HG03442 (cell line): ENCODE results near the gene F11R.
A peak's percentile ranks its signal among the peaks of the same experiment; 100 is the strongest.
"Not testable (repeated sequence)": the region's sequence is repeated elsewhere in the genome, so short reads cannot be mapped to it uniquely, and the experiment has no call there.

Experiments
- ATAC-seq: cut with Tn5 transposase; IDR thresholded peaks from one replicate; pipeline ENCODE4 v1.9.1; 2021; ENCODE audit warnings: mild to moderate bottlenecking, moderate library complexity; ENCODE audit not compliant: unreplicated experiment

Gene F11R

DNA sequence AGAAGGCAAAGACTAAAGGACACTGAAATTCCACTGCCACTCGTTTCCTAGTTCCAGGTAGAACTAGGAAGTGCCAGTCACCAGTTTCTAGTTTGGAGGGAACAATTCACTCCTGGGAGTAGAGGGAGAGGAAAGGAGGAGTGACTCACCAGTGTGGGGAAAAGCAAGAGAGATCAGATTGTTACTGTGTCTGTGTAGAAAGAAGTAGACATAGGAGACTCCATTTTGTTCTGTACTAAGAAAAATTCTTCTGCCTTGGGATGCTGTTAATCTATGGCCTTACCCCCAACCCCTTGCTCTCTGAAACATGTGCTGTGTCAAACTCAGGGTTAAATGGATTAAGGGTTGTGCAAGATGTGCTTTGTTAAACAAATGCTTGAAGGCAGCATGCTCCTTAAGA lies 4.3 kb downstream of the F11R start:
- ATAC-seq: not testable (repeated sequence)

DNA sequence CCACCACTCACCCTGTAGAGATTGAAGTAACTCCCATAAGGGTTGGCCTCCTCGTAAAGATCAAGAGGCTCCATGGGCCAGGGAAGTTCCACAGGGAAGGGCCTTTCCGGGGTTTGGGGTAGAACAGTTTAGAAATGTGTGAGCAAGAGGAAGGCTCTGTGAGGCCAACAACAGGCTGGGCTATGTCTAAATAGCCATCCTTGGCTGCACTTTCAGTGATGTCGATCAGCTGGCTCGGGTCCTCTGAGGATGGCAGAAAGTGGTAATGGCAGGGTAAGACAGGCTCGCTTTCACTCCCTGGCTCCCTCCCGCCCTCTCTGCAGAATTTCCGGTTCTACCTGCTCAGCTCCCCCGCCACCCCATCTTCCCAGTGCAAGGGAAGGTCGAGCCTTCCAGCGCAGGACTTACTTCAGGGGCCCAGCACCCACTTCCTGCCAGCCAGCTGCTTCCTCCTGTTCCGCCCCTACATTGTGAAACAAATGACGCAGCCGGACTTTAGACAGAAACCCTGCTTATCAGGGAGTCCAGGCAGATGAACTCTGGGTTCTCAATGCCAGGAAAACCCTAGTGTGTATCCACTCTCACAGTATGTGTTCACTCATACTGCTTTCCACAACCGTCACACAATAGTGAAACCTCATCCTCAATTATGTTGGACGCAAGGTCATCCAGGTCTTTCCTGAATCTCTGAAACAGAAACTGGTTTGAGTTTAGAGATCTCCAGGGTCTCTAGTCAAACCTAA lies 7.3 kb downstream of the F11R start:
- ATAC-seq: peak; percentile 88

DNA sequence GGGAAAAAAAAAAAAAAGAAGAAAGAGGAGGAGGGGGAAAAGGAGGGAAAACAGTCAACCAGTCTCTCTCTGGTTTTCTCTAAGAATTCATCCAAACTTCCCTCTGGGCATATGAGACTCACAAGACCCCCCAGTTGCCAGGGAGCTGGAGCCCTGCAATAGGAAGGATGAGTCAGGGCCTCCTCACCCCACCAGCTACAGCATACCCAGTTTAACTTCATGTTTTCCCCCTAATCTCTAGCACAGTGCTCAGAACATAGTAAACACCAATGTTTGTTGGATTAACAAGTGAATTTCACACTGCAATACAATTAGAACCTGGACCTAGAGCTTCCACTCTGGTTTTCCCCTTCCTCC lies 7.8 kb downstream of the F11R start:
- peak; percentile 7 for ATAC-seq

DNA sequence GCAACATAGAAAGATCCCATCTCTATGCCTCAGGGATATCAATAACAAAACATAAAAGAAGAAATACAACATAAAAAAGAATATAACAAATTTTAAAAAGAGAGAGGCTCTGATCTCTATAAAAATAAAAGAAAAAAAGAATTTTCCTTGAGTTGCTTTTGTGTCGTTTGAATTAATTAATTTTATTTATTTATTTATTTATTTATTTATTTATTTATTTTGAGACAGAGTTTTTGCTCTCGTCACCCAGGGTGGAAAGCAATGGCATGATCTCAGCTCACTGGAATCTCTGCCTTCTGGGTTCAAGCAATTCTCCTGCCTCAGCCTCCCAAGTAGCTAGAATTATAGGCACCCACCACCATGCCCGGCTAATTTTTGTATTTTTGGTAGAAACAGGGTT lies 8.5 kb downstream of the F11R start:
- no peak for ATAC-seq

DNA sequence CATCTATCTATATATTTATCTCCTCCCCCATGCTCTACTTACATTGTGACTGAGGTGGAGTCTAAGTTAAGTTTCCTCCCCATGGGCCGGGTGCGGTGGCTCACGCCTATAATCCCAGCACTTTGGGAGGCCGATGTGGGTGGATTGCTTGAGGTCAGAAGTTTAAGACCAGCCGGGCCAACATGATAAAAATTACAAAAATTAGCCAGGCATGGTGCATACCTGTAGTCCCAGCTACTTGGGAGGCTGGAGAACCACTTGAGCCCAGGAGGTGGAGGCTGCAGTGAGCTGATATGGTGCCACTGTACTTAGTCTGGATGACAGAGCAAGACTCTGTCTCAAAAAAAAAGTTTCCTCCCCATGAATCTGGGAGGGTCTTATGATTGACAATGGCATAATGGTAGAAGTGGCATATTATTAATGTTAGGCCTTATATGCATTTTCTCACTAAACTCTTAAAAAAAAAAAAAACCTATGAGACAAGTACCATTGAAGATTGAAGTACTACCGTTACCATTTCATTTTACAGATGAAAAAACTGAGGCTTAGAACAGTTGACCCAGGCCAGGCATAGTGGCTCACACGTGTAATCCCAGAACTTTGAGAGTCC lies 11.2 kb downstream of the F11R start:
- no peak for ATAC-seq

DNA sequence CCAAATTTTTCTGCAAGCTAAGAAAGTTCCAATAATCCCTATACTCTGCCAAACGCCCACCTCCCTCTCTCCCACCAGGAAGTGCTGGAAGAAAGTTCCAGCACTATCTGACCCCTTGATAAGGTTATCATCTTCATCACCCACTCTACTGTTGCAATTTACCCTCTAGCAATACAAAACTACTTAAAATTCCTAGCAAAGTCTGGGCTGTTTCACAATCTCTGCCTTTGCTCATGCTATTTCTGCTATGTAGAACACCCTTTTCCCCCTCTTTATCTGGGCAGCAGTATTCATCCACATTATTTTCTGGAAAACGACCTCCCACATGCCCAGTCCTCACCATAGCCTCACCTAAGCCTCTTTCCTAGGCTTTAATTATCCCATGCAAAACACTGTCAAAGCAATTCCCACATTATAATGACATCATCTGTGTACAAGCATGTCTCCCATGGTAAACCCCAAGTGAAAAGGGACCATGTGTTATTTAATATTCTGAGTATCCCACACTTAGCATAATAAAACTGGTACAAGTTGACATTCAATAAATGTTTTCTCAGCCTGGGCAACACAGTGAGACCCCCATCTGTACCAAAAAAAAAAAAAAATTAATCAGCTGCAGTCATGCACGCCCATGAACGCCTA lies 12.0 kb downstream of the F11R start:
- ATAC-seq: no peak

DNA sequence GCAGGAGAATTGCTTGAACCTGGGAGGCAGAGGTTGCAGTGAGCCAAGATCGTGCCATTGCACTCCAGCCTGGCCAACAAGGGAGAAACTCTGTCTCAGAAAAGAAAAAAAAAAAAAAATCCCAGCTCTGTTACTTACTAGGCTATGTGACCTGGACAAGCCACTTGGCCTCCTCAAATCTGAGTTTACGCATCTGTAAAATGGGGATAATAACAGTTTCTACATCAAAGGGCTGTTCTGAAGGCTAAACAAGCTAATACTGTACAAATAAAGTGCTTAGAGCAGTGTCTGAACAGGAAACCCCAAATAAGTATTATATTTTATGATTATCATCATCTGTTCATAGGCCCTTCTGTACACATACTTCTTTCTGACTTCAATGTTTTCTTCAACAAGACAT lies 13.6 kb downstream of the F11R start:
- no peak for ATAC-seq

DNA sequence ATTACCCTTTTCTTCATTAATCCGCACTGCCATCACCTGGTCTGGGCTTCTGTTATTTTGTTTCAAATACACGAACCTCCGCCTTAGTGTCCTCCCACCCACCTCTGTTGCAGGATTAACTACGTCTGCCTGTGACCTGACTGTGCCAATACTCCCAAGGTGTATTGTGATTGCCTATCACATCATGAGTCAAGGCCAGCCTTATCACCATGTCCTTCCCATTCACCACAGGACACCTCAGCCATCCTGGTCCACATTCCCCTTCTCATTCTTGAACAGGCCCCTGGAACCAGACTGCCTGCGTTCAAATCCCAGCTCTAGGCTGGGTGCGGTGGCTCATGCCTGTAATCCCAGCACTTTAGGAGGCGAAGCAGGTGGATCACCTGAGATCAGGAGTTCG lies 14.4 kb downstream of the F11R start:
- ATAC-seq: no peak

DNA sequence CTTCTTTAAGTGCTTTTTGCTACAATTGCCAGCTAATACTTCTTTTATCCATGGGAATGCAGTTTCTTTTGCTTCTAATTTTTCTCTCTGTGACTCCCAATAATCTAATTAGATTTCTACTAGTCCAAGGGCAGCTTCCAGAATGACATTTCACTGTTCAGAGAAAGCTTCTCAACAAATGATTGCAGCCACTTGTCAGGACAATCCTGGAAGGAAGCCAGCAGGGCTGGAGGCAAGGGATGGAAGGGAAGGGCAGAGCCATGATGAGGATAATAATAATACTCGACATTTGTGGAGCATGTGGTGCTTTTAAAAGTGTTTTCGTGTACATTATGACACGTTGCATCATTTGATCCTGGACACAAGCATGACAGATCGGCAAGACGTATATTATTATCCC lies 19.4 kb downstream of the F11R start:
- ATAC-seq: no peak

DNA sequence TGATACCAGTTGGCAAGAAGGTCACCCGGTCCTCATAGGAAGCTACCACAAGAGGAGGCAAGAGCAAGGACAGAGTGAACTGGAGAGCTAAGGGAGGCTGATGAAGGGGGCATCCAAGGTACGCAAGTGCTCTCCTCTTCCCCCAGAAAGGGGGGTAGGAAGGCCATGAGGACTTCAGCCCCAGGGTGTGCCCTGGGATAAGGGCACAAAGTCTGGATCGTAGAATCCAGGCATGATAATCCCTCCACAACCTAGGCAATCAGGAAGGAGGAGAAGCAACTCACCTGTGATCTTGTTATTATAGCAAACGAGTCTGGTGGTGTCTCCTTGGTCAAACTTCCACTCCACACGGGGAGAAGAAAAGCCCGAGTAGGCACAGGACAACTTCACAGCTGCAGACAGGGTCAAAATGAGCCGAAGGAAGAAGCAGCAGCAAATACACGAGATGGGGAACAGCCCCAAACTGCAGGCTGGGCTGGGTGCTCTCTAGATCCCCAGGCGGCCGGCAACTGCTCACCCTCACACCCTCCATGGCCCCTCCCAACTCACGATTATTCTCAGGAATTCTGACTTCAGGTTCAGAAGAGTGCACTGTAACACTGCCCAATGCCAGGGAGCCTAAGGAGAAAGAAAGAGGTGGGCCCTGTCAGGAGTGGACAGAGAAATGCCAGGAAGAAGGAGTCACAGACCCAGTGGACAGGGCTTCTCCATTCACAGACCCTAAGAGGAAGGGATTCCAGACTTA lies 20.0 kb downstream of the F11R start:
- no peak for ATAC-seq

DNA sequence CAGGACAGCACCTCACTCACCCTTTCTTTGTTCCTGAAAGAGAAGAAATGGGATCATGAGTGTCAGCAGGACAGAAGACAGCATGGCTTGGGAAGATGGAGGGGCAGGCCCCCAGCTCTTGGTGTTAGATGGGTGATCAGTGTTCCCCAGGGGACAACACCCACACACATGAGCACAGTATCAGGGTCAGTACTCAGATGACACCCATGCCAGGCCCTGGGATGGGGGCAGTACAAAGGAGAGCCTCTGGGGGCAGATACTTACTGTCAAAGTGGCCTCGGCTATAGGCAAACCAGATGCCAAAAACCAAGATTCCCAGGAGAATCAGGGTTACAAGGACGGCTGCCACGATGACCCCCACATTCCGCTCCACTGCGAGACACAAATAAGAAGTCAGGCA lies 21.6 kb downstream of the F11R start:
- no peak for ATAC-seq

DNA sequence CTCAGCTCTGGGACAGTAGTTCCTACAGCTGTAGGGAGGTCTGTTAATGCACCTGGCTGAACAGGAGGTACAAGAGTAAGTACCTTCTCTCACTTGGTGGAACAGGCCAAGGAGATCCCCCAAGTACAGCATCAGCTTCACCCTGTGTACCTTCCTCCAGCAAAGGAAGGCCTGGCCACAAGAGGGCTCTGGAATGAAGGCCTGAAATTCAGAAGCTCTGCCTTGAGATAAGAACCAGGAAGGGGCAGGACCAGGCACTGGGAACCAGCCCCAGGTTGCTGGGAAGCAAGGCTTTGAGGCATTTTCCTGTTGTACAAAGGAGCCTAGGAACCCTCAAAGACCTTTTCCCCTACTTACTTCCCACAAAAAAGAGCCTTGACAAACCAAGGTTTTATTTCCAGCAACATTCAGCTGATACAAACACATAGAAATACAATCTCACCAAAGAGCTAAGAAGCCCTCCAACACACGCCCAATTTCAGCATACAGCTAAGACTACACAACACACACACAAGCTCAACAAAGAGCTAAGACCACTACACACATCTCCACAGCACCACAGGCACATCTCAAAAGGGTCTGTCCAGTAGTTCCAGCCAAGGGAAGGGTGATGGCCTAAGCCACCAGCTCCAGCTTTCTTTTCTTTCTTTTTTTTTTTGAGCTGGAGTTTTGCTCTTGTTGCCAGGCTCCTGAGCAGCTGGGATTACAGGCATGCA lies 23.5 kb downstream of the F11R start:
- no peak for ATAC-seq

DNA sequence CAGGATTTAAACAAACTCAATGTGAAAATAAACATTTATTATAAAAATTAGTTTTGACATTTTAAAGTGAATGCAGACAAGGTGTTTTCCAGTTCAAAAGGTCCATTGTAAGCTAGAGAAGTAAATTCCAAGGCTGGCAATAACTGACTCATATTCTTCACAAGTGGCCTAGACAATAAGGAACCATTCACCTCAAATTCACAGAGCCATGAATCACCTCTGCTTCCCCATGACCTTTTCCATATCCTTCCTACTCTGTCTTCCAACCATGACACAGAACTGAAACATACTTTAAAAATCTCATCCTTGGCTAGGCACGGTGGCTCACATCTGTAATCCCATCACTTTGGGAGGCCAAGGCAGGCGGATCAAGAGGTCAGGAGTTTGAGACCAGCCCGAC lies 24.8 kb downstream of the F11R start:
- no peak for ATAC-seq

DNA sequence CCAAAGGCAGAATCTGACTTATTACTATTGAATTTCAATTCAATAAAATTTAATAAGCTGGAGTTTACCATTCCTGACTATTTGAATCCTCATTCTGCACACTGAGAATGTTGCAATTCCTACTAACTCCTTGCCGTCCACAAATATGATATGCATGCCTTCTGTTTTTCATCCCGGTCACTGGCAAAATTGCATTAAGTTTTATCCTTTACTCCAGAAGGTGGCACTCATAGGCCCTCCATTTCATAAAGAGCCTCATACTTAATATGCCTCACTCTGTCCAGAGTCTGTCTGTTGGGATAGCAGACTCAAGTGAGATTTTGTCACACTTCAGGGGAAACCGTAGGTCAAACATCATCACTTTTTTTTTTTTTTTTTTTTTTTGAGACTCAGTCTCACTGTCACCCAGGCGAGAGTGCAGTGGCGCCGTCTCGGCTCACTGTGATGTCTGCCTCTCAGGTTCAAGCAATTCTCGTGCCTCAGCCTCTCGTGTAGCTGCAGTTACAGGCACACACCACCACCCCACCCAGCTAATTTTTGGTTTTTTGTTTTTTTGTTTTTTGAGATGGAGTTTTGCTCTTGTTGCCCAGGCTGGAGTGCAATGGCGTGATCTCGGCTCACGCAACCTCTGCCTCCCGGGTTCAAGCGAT lies 27.3 kb downstream of the F11R start:
- ATAC-seq: no peak

DNA sequence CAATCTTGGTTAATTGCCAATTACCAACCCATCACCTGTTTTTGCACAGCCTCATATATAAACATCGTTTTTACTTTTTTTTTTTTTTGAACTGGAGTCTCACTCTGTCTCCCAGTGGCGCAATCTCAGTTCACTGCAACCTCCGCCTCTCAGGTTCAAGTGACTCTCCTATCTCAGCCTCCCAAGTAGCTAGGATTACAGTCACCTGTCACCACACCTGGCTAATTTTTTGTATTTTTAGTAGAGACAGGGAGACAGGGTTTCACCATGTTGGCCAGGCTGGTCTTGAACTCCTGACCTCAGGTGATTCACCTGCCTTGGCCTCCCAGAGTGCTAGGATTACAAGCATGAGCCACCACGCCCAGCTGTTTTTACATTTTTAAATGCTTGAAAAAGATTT lies 28.9 kb downstream of the F11R start:
- not testable (repeated sequence) for ATAC-seq

DNA sequence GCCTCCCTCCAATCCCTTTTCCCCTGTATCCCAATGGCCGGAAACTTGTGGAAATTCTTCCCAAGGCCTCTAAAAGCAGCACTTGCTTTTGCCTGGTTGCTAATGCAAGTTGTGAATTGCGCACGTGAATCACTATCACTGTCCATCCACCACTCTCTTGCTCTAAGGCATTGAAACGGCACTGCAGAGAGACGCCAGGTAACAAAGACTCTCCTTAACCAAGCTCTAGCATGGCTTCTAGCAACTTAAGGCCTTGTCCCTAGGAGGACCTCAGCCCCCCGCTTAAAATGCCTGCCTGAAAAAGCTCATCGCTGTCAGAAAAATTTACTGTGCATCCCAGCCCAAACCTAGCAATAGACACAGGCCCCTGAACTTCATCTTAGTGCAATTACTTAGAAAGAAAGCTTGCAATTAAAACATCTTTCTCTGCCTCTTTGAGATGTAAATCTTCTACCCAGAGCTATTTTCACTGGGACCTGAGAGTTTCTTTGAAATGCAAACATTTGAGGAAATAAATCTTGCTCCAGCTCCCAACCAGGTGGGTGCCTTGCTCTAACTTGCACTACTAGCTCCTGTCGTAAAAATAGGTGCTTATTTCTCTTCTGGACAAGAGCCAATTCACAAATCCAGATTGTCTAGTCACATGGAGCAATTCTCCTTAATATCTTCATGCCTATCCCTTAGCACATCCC lies 33.4 kb downstream of the F11R start:
- ATAC-seq: no peak

DNA sequence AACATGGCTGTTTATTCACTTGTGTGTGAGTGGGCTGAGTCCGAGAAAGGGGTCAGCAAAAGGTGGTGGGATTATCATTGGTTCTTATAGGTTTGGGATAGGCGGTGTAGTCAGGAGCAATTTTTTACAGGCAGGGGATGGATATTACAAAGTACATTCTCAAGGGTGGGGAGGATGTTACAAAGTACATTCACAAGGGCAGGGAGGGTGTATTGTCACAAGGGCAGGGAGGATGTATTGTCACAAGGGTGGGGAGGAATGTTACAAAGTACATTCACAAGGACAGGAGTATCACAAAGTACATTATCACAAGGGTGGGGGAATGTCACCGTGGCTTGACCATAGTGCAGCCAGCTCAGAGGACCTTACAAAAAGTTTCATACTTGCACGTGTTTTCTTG lies 35.2 kb downstream of the F11R start:
- ATAC-seq: no peak

DNA sequence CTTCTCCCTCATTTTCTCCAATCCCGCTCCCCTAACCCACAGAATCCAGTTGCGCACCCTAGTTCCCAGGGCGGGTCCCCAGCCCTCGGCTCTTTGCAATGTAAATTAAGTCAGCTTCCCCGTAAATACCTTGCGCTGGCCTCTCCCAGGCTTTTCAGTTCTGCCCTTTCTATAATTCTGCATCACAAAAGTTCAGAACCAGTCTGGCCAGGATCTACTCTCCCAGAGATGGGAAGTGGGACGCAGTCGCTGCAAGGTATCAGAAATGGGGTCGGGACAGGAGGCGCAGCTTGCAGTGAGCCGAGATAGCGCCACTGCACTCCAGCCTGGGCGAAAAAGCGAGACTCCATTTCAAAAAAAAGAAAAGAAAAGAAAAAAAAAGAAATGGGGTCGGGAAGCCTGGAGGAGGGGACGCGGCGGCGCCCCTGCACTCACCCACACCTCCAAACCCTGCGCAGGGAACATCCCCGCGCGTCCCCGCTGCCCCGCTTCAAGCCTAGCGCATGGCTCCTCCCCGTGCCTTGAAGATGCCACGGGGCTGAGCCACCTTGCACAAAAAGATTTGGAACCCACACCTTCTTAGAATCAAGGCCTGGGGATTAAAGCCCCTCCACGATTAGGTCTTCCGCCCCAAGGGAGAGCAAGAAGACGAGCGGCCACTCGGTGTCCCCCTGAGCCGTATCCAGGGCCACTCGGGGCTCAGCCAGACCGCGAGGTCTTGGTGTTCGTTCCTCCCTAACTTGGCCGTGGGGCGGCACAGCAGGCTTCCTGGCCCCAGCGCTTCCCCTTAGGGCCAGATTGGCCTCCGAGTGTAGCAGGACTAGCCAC lies 39.2 kb downstream of the F11R start:
- ATAC-seq: no peak

DNA sequence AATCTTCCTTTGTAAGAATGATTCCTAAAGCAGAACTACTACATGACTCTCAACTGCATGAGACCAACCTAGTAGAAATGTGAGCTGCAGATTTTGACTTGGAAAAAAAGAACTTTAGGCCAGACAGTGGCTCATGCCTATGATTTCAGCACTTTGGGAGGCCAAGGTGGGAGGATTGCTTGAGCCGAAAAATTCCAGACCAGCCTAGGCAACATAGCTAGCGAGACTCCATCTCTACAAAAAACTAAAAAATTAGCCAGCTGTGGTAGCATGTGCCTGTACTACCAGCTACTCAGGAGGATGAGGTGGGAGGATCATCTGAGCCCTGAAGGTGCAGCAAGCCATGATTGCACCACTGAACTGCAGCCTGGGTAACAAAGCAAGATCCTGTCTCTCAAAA lies 41.7 kb downstream of the F11R start:
- ATAC-seq: no peak
